Measurements from ENCODE around the gene INS. TPM values are rescaled to one million over a fixed set of nuclear protein-coding genes. Genes with fewer than 3 reads are reported as not detected.

Gene INS
- total and polyA plus RNA-seq, 3 donors from 2014 or later = not detected

DNA sequence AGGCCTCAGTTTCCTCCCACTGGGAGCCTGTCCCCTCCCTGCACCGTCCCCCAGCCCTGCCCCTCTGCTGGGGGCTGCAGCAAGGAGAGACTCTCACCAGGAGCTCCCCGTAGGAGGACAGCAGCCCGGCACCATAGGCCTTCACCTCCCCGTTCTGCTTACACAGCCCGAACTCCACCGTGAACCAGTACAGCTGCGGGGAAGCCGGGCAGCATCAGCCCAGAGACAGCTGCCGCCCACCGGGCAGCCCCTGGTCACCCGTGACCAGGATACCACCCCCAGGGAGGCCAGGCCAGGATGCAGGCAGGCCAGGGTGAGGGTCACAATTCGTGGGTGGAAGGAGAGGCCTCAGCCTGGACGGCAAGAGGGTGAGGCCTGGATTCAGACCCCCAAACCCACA lies 4.6 kb upstream of the INS start:
- DNase-seq = no peak
- Histone ChIP-seq H3K9me3 (no peaks in the 10 kb centered on the region), H3K27ac (no peak overlapping the region), H3K4me1 (peaks cover 16% of the 10 kb centered on the region), H3K27me3 (no peaks in the 10 kb centered on the region), H3K36me3 (ENCODE audit: low read depth, missing control alignments) (no peaks in the 10 kb centered on the region), H3K4me3 (no peak overlapping the region)
- intact Hi-C loops (cut with DNase I; ENCODE audit: low total_unique reads) = no loop called here
- WGBS, 2 donors = 83 to 86% methylated on average over 1 to 12 of the region's 13 CpGs
- TF ChIP-seq POLR2A (IDR thresholded peaks at IDR 0.05) = no peak
- TF ChIP-seq CTCF (IDR thresholded peaks at IDR 0.05) = no peak

DNA sequence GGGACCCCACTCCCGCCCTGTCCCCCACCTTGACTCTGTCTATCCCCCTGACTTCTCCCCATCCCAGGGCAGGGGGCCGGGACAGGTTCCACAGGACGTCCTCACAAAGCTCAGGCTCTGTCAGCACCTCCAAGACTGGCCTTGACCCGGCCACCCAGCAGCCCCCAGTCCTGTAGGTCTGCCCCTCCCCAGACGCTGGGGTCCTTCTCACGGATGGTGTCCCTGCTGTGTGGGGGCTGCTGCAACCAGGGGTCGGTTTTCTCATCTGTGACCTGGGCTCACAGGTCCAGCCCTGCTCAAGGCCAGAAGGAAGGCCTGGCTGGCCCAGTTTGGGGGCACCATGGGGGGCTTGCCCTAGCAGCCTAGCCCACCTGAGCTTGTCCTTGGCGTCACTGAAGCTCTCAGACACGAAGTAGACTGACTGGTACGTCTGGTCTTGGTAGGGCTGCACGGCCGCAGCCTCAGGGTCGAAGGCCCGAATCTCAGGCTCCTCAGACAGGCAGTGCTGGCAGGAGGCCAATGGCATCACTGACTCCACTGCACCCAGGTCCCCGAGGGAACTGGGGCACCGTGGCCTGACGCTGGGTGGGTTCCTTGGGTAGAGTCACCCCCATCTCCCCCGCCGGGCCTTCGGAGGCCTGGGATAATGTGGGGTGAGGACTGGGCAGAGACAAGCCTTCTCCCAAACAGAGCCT lies 4.0 kb upstream of the INS start:
- H3K36me3 ChIP-seq (ENCODE audit: low read depth, missing control alignments) = no peaks in the 10 kb centered on the region
- 79 to 81% methylated on average over 6 to 20 of the region's 20 CpGs for WGBS, 2 donors
- H3K27me3 ChIP-seq = no peaks in the 10 kb centered on the region
- no peak overlapping the region for H3K4me3 ChIP-seq
- DNase-seq = no peak
- intact Hi-C loops (cut with DNase I; ENCODE audit: low total_unique reads) = no loop called here
- no peak overlapping the region for H3K27ac ChIP-seq
- H3K4me1 ChIP-seq = peaks cover 16% of the 10 kb centered on the region
- H3K9me3 ChIP-seq = no peaks in the 10 kb centered on the region
- TF ChIP-seq POLR2A (IDR thresholded peaks at IDR 0.05) (no peak), CTCF (IDR thresholded peaks at IDR 0.05) (no peak)

- no peak for DNase-seq
- TF ChIP-seq CTCF (IDR thresholded peaks at IDR 0.05) = no peak
- no peak for TF ChIP-seq POLR2A (IDR thresholded peaks at IDR 0.05)
- intact Hi-C loops (cut with DNase I; ENCODE audit: low total_unique reads) = no loop called here
- H3K4me1 ChIP-seq = peaks cover 16% of the 10 kb centered on the region
- H3K27ac ChIP-seq = no peak overlapping the region
- WGBS, 2 donors = 89 to 91% methylated on average over 11 to 22 of the region's 22 CpGs
- H3K27me3 ChIP-seq = no peaks in the 10 kb centered on the region
- H3K9me3 ChIP-seq = no peaks in the 10 kb centered on the region
- no peak overlapping the region for H3K4me3 ChIP-seq
- H3K36me3 ChIP-seq (ENCODE audit: low read depth, missing control alignments) = no peaks in the 10 kb centered on the region
Measured at GRCh38 chr11:2164081-2164480, 3.1 kb upstream of the INS start.

GRCh38 chr11:2163428-2163978 lies 2.5 kb upstream of the INS start:
- intact Hi-C loops (cut with DNase I; ENCODE audit: low total_unique reads) = no loop called here
- TF ChIP-seq POLR2A (IDR thresholded peaks at IDR 0.05) (no peak), CTCF (IDR thresholded peaks at IDR 0.05) (no peak)
- DNase-seq = no peak

More at GRCh38 chr11:2163428-2163978, 2.5 kb upstream of the INS start:
- no peaks in the 10 kb centered on the region for H3K27me3 ChIP-seq
- 92 to 100% methylated on average over 1 to 12 of the region's 12 CpGs for WGBS, 2 donors
- H3K9me3 ChIP-seq = no peaks in the 10 kb centered on the region
- H3K4me1 ChIP-seq = peaks cover 12% of the 10 kb centered on the region
- no peaks in the 10 kb centered on the region for H3K36me3 ChIP-seq (ENCODE audit: low read depth, missing control alignments)
- no peak overlapping the region for H3K4me3 ChIP-seq
- no peak overlapping the region for H3K27ac ChIP-seq
